K562 (cell line): ENCODE results near the gene CDH2. TPM values are rescaled to one million over a fixed set of nuclear protein-coding genes. Genes with fewer than 3 reads are reported as not detected.

Source experiments
- ATAC-seq: fragments of 200-7000 bp; cut with Tn5 transposase; 3 replicates; pipeline ENCODE4 v1.9.1; 2020; ENCODE audit warnings: moderate library complexity
- BruUV-seq: library from RNA; stranded (reverse); fragments of 400-500 nt; replicated peaks from 2 replicates; lab custom pipeline; 2021; lab: Mats Ljungman, UMichigan
- CTCF ChIA-PET: fragments of 300-600 bp; formaldehyde crosslinking; extraction: SDS; loops from one replicate; lab custom pipeline; 2021; ENCODE audit warnings: low intra/inter-chr PET ratio; lab: Yijun Ruan, JAX
- POLR2A ChIA-PET: fragments of 300-600, 350-650 bp; sonication (Branson Sonifier 250); formaldehyde crosslinking; extraction: SDS; loops from one replicate; lab custom pipeline; 2021; ENCODE audit warnings: antibody characterized with exemption, inconsistent platforms; lab: Yijun Ruan, JAX
- DNase-seq, 4 experiments: peaks; one replicate each; pipeline versions ENCODE4 v3.0.0 to v3.0.0-alpha.2; 2011 to 2018; ENCODE audit warnings: low spot score in 3 of 4, mixed read lengths in 3 of 4; ENCODE audit errors: extremely low read depth in 1 of 4
- FAIRE-seq: peaks from 2 replicates; lab custom pipeline; 2011; peaks lifted over from hg19 to GRCh38; lab: Jason Lieb, UNC
- H2AFZ ChIP-seq: 2 replicates; pipeline ENCODE4 v1.6.0; 2011; ENCODE audit warnings: low read depth, low read length, control low read depth, inconsistent platforms
- H3K27ac ChIP-seq: fragments of 200-600 bp; 3 replicates; pipeline ENCODE4 v1.8.0; 2011; ENCODE audit warnings: low read depth, mild to moderate bottlenecking, control low read depth, inconsistent platforms, low read length, moderate library complexity, mixed read lengths; ENCODE audit errors: extremely low read depth
- H3K27me3 ChIP-seq, 2 experiments: fragments of 300-600 bp in 1 of 2; 2 replicates in 1 of 2; 3 replicates in 1 of 2; pipeline versions ENCODE4 v1.6.0 to v1.8.0; 2011; ENCODE audit warnings: inconsistent platforms in 2 of 2, low read length in 2 of 2, mild to moderate bottlenecking in 1 of 2, mixed read lengths in 1 of 2, moderate library complexity in 1 of 2; ENCODE audit not compliant: control insufficient read depth in 2 of 2, insufficient read depth in 2 of 2
- H3K36me3 ChIP-seq: fragments of 300-600 bp; 3 replicates; pipeline ENCODE4 v1.8.0; 2011; ENCODE audit warnings: mild to moderate bottlenecking, low read length, inconsistent platforms; ENCODE audit not compliant: control insufficient read depth, insufficient read depth
- H3K4me1 ChIP-seq, 2 experiments: fragments of 200-600 bp in 1 of 2; replicated peaks in 1 of 2; 2 replicates in 1 of 2; 3 replicates in 1 of 2; pipeline versions ENCODE4 v1.5.1 to v1.8.0; 2011; ENCODE audit warnings: inconsistent platforms in 2 of 2, low read length in 2 of 2, mild to moderate bottlenecking in 1 of 2, mixed read lengths in 1 of 2, moderate library complexity in 1 of 2; ENCODE audit not compliant: control insufficient read depth in 2 of 2, insufficient read depth in 2 of 2
- H3K4me2 ChIP-seq: 2 replicates; pipeline ENCODE4 v1.6.1; 2011; ENCODE audit warnings: low read length, control low read depth, inconsistent platforms, mixed read lengths; ENCODE audit not compliant: insufficient read depth
- H3K4me3 ChIP-seq: fragments of 200-600 bp; sonication (generic), shearing (Covaris generic); 2 replicates; pipeline ENCODE4 v1.5.1; 2016; ENCODE audit warnings: control low read depth, inconsistent platforms
- H3K79me2 ChIP-seq: fragments of 200-600 bp; 3 replicates; pipeline ENCODE4 v1.8.0; 2011; ENCODE audit warnings: low read length, inconsistent platforms; ENCODE audit not compliant: control insufficient read depth, insufficient read depth
- H3K9ac ChIP-seq, 2 experiments: 2 replicates each; pipeline versions ENCODE4 v1.6.0 to v1.6.1; 2011; ENCODE audit warnings: low read depth in 2 of 2, low read length in 2 of 2, control low read depth in 1 of 2, inconsistent platforms in 1 of 2, mild to moderate bottlenecking in 1 of 2, mixed read lengths in 1 of 2; ENCODE audit not compliant: insufficient read depth in 1 of 2
- H3K9me1 ChIP-seq: one replicate; pipeline ENCODE4 v1.6.0; 2011; ENCODE audit warnings: inconsistent platforms, mild to moderate bottlenecking, low read length, moderate library complexity; ENCODE audit not compliant: control insufficient read depth, insufficient read depth
- H3K9me3 ChIP-seq: replicated peaks from 2 replicates; pipeline ENCODE4 v1.5.1; 2011; ENCODE audit warnings: low read depth, low read length, inconsistent platforms; ENCODE audit not compliant: control insufficient read depth, insufficient read depth
- H4K20me1 ChIP-seq: replicated peaks from 2 replicates; pipeline ENCODE4 v1.6.1; 2011; ENCODE audit warnings: low read length, inconsistent platforms, mixed read lengths; ENCODE audit not compliant: control insufficient read depth, insufficient read depth
- FOXP1 ChIP-seq: sonication (generic); formaldehyde crosslinking; IDR thresholded peaks from 2 replicates; pipeline ENCODE4 v1.8.0; 2022; ENCODE audit warnings: mild to moderate bottlenecking, missing genetic modification reagents
- POLR2AphosphoS5 ChIP-seq: IDR thresholded peaks from 2 replicates; pipeline ENCODE4 v1.6.1; 2011; ENCODE audit warnings: mild to moderate bottlenecking, low read depth, low read length, moderate library complexity; ENCODE audit not compliant: control insufficient read depth, insufficient read depth
- RAD51 ChIP-seq: fragments of 450-650 bp; IDR thresholded peaks from 2 replicates; pipeline ENCODE4 v1.7.1; 2016; ENCODE audit warnings: low read depth, mild to moderate bottlenecking, borderline replicate concordance
- ZFP36 ChIP-seq: fragments of 150-350 bp; IDR thresholded peaks from 2 replicates; pipeline ENCODE4 v1.6.1; 2018; ENCODE audit warnings: low read length, low read depth; ENCODE audit not compliant: partially characterized antibody
- ZKSCAN1 ChIP-seq: fragments of 150-350 bp; IDR thresholded peaks from 2 replicates; pipeline ENCODE4 v1.6.1; 2016; ENCODE audit warnings: low read depth, low read length
- WGBS: fragments of 100-300 bp; shearing (Covaris generic); methylation state at CpG from one replicate; pipeline ENCODE4 v1.1.6; 2016; ENCODE audit warnings: low coverage, mixed read lengths; ENCODE audit not compliant: insufficient coverage; ENCODE audit errors: missing lambda C conversion rate; 5-methylcytosine and 5-hydroxymethylcytosine counted together
- in situ Hi-C: fragments of 300-500 bp; cut with MboI; formaldehyde crosslinking; loops from 4 replicates; pipeline ENCODE4 v1.15.0; 2018; ENCODE audit warnings: inconsistent platforms, mixed read lengths
- intact Hi-C: fragments of 100-400 bp; cut with micrococcal nuclease; formaldehyde crosslinking; loops from 2 replicates; pipeline ENCODE4 v1.14.2; 2022
- polyA plus RNA-seq, 8 experiments: library from polyadenylated mRNA; depleted of rRNA in 4 of 8; stranded (reverse) in 5 of 8; unstranded in 3 of 8; fragments of >200 nt; fragmentation: Nextera tagmentation in 2 of 8; fragmentation: Illumina TruSeq in 1 of 8; extraction: Ambion mirVana in 2 of 8; extraction: Trizol in 1 of 8; gene quantifications; 2 replicates each; pipeline versions ENCODE4 v1.2.1 to v1.2.3, GENCODE V29; 2011 to 2014; ENCODE audit warnings: inconsistent platforms in 1 of 8, missing spikeins in 1 of 8
- total RNA-seq, 7 experiments: library from RNA; depleted of rRNA in 6 of 7; stranded (reverse); fragments of >200 nt in 6 of 7; fragmentation: Illumina TruSeq in 2 of 7; extraction: Trizol in 2 of 7; gene quantifications; 2 replicates each; pipeline versions ENCODE4 v1.2.1 to v1.2.3, GENCODE V29; 2011 to 2021; ENCODE audit warnings: low replicate concordance in 1 of 7
- TF ChIP-seq, protein P1 (sequence below): fragments of 200-800 bp; sonication (Bioruptor generic); IDR thresholded peaks from 2 replicates; pipeline ENCODE4 v1.6.1; 2016; ENCODE audit warnings: missing genetic modification characterization, missing compliant biosample characterization

CDH2 gene
- total and polyA plus RNA-seq, 9 of the 15 experiments (the other 6 are each of a cell fraction or from before 2014, with no cell fraction given): 0.04 TPM; not detected in 8

DNA sequence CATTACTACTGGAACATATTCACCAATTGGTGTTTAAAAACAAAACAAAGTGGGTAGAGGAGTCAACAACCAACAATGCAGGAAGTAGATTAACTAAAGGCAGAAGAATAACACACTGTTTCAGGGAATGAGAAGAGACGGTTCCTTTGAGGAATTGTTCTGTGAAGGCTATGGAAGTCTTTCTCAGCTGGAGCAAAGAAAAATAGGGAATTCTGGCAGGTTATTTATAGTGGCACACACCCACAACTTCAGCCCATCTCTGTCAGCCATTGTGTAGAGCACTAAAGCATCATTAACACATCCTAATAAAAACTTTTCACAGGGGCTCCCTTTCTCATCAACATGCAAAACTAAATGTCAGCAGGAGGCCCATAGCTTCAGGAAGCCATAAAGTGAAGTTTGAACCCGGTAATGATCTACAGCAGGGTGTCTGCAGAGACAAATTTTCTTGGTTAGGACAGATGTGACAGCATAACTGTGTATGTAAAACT lies 113.6 kb downstream of the CDH2 start (continued):
- no peak for TF ChIP-seq RAD51

DNA sequence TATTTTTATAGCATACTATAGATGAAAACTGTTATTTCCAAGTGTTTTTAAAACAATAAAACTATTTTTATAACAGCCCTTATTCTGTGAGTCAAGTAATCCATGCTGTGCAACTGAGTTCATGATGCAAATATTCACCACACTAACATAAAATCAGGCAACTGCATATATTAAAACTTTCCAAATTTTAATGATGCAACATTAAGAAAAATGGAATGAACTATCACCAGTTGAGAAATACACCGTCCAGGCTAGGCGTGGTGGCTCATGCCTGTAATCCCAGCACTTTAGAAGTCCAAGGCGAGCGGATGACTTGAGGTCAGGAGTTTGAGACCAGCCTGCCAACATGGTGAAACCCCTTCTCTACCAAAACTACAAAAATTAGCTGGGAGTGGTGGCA lies 114.5 kb downstream of the CDH2 start:
- no peaks in the 10 kb centered on the region for H3K36me3 ChIP-seq
- in situ Hi-C loops: no loop called here
- H3K9me3 ChIP-seq: no peaks in the 10 kb centered on the region; the same call in 1 of the 2 replicates
- WGBS: 2% methylated on average over 4 of the region's 4 CpGs
- H3K79me2 ChIP-seq: no peaks in the 10 kb centered on the region
- ChIA-PET POLR2A (no interaction called here), CTCF (no interaction called here)
- no peak overlapping the region for H3K9ac ChIP-seq
- FAIRE-seq (no peak), DNase-seq (no peak), ATAC-seq (no peak)
- no peaks in the 10 kb centered on the region for H3K27me3 ChIP-seq
- TF ChIP-seq ZKSCAN1 (no peak), FOXP1 (no peak), POLR2AphosphoS5 (no peak), ZFP36 (no peak)
- TF ChIP-seq, protein P1, sequence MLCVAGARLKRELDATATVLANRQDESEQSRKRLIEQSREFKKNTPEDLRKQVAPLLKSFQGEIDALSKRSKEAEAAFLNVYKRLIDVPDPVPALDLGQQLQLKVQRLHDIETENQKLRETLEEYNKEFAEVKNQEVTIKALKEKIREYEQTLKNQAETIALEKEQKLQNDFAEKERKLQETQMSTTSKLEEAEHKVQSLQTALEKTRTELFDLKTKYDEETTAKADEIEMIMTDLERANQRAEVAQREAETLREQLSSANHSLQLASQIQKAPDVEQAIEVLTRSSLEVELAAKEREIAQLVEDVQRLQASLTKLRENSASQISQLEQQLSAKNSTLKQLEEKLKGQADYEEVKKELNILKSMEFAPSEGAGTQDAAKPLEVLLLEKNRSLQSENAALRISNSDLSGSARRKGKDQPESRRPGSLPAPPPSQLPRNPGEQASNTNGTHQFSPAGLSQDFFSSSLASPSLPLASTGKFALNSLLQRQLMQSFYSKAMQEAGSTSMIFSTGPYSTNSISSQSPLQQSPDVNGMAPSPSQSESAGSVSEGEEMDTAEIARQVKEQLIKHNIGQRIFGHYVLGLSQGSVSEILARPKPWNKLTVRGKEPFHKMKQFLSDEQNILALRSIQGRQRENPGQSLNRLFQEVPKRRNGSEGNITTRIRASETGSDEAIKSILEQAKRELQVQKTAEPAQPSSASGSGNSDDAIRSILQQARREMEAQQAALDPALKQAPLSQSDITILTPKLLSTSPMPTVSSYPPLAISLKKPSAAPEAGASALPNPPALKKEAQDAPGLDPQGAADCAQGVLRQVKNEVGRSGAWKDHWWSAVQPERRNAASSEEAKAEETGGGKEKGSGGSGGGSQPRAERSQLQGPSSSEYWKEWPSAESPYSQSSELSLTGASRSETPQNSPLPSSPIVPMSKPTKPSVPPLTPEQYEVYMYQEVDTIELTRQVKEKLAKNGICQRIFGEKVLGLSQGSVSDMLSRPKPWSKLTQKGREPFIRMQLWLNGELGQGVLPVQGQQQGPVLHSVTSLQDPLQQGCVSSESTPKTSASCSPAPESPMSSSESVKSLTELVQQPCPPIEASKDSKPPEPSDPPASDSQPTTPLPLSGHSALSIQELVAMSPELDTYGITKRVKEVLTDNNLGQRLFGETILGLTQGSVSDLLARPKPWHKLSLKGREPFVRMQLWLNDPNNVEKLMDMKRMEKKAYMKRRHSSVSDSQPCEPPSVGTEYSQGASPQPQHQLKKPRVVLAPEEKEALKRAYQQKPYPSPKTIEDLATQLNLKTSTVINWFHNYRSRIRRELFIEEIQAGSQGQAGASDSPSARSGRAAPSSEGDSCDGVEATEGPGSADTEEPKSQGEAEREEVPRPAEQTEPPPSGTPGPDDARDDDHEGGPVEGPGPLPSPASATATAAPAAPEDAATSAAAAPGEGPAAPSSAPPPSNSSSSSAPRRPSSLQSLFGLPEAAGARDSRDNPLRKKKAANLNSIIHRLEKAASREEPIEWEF (CRISPR knock-in tag): no peak
- no peaks in the 10 kb centered on the region for H3K9me1 ChIP-seq
- H2AFZ ChIP-seq: no peak overlapping the region
- intact Hi-C loops: no loop called here
- BruUV-seq: no TSS peak
- H3K4me2 ChIP-seq: no peak overlapping the region
- H3K4me1 ChIP-seq: no peaks in the 10 kb centered on the region
- no peaks in the 10 kb centered on the region for H4K20me1 ChIP-seq
- no peak overlapping the region for H3K27ac ChIP-seq
- no peak overlapping the region for H3K4me3 ChIP-seq
